T-helper 22 cell (primary cell): ENCODE measurements around the gene DNAL1.

Source experiments
- DNase-seq: peaks from one replicate; pipeline ENCODE4 v3.0.0-alpha.2; 2020; ENCODE audit warnings: low read depth

The DNAL1 gene

GRCh38 chr14:73724696-73725095 is 79.9 kb downstream of the DNAL1 start:
- DNase-seq, result no peak

DNA sequence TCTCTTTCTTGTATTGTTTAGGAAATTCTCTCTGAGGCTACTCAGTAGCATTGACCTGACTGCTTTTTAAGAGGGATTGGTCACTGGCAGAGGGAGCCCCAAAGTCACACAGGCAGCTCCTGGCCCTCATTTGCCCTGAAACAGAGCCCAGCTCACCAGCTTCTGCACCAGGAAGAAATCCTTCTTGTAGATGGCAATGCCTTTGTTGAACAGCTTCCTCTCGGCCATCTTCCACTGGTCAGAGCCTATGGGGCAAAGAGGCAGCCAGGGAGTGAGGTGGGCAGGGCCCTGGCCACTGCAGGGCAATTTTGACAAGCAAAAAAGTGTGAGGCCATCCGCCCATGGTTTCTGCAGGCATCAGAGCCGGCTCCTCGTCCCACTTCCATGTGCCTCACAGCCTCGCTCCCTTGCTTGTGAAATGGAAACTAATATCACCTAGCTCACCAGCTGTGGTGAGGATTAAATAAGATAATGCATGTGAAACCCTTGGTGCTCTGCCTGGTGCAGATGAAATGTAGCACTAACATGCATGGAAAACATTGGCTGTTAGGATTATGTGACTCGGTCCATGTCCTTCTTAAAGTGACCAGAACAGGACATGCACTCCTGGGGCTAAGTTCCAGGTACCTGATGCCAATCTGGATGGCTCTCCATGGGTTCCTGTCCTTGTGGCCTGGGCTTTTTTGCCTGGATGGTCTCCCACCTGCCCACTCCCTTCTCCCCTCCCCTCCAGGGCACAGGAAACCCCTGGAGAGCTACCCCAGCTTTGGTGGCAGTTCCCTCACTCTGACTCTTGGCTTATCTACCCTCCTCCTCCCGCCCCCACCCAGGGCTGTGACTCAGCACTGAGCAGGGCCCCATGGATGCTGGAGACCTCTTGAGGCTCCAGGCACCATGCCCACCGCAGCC is 80.6 kb downstream of the DNAL1 start:
- no peak for DNase-seq

GRCh38 chr14:73726025-73726961 is 81.5 kb downstream of the DNAL1 start:
- no peak for DNase-seq

GRCh38 chr14:73727166-73727565 is 82.4 kb downstream of the DNAL1 start:
- no peak for DNase-seq

- peak; percentile 60 for DNase-seq
Measured at GRCh38 chr14:73728717-73729330, 84.0 kb downstream of the DNAL1 start.

- DNase-seq, result no peak
Measured at GRCh38 chr14:73729556-73730265, 84.9 kb downstream of the DNAL1 start.

DNA sequence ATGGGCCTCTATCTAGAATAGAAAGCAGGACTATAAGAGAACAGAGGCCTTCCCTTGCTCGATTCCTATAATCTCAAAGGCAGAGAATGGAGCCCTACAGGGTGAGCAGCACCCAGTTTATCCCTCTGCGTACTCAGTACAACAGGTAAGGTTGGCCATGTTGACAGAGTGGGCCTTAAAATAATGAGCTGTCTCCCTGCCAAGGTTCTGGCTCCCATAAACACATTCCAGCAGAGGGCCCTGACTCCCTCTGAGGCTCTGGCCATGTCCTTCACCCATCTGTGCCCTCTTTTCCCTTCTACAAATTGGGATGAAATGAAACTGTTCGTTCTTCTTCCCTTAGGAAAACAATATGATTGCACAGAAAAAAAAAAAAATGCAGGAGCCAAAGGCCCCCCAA is 86.3 kb downstream of the DNAL1 start:
- DNase-seq, result no peak

GRCh38 chr14:73732006-73732405 is 87.2 kb downstream of the DNAL1 start:
- no peak for DNase-seq

GRCh38 chr14:73736842-73737241 is 92.1 kb downstream of the DNAL1 start:
- no peak for DNase-seq

- DNase-seq, result no peak
Measured at GRCh38 chr14:73738518-73739173, 93.9 kb downstream of the DNAL1 start.

DNA sequence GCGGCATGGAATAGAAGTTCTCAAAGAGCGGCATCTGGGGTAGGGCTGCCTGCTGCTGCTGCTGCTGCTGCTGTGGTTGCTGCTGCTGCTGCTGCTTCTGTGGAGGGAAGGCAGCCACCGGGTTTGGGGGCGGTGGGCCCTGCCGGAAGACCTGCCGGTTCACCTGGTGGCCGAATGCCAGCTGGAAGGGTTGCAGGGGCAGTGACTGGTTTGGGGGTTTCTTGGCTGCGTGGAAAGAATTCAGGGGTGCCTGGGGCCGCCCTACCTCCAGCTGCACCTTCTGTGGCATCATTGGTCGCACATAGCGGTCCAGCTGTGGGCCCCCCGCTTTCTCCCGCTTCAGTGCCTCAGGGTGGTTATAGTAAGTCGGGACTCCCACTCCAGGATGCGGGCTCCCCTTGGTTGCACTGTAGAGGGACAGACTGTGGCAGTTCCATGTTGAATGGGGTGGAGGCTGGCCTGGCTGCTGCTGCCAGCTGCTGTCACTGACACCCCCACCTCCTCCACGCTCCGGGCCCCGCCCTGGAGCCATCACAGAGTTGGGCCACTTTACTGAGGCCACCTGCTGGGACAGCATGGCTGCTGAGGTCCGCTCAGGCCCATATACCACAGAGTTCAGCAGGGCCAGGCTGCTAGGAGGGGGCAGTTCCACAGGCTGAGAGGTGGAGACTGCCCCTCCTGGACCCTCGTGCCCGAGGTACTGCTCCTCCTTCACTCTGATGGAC is 94.5 kb downstream of the DNAL1 start:
- no peak for DNase-seq

GRCh38 chr14:73739899-73740617 is 95.3 kb downstream of the DNAL1 start:
- no peak for DNase-seq

GRCh38 chr14:73740618-73741326 is 96.0 kb downstream of the DNAL1 start:
- DNase-seq, result no peak

DNA sequence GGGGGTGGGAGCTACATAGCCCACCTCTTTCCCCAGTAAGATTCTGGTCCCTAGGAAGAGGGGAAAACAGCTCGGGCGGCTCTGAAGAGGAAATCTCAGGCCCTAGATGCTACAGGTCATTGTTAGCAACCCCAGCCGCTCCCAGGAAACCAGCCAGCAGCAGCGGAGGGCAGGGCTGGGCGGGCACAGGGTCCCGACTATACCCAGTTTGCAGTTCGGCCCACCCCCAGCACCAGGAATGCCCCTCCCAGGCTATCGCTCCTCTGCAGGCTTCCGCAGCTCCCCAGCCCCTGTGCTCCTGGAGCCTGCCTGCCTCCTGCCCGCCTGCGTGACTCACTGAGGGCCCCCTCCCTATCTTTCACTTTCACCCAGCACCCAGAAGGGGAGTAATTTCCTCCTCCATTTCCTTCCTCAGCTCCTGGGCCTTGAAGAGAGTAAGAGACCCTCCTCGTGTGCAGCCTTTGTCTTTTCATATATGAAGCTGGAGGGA is 96.6 kb downstream of the DNAL1 start:
- DNase-seq, result peak; percentile 71

DNA sequence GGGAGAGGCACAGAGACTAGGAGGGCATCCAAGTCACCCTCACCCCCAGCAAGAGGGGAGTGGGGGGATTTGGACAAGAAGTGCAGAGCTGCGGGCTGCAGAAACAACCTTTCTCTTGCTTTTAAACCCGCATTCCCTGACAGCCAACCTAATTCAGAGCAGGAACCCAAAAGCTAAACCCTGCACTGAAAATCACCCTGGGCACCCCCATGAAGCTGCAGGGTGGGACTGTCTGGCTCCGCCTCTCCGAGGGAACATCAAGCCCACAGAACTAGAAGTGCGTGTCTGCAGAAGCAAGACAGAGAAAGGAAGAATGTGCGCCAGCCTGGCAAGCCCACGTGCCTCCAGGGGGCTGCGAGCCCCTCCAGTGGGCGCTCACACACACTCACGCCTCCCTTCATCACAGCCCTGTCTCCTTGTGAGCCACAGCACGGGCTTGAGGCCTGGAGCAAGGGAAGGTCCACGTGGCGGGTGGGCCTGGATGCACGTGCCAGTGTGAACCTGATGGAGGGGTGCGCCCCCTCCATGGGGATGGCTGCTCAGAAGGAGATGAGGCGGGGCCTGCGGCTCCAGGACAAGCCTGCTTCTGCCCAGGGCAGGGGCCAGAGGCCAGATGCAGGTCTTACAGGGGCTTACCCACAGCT is 97.2 kb downstream of the DNAL1 start:
- DNase-seq, result no peak

- no peak for DNase-seq
Measured at GRCh38 chr14:73742520-73743238, 97.9 kb downstream of the DNAL1 start.

DNA sequence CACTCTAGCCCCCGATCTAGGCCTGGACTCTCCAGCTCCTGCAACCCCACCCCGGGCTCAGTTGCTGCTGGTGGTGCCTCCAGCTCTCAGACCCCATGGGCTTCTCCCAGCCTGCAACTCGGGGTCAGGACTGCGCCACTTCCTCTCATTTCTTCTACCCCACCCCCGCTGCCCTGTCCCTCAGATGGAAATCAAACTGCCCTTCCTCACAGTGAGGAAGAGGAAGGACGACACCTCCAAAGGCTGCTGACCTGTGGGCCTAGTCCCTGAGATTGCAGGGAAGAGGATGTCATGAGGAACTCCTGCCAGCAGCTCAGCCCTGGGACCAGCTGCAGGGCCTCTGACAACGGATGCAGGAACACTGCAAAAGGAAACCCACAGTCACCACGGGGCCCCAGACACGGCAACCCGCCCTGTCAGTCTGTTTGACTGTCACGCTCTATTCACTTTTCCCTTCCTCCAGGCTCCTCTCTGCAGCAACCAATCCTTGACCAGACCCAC is 98.7 kb downstream of the DNAL1 start:
- peak; percentile 39 for DNase-seq
